ENCODE results near the gene BTF3.

Gene BTF3

GRCh38 chr5:73522989-73523388 is 24.7 kb downstream of the BTF3 start:
- no peak for DNase-seq (ENCODE audit: low read depth in 3 of 3, low spot score in 1 of 3)

- DNase-seq (ENCODE audit: low read depth in 3 of 3, low spot score in 1 of 3), result no peak
Measured at GRCh38 chr5:73523861-73524260, 25.6 kb downstream of the BTF3 start.

- no peak for DNase-seq (ENCODE audit: low read depth in 3 of 3, low spot score in 1 of 3)
Measured at GRCh38 chr5:73525606-73526203, 27.5 kb downstream of the BTF3 start.

GRCh38 chr5:73528248-73528647 is 30.0 kb downstream of the BTF3 start:
- DNase-seq (ENCODE audit: low read depth in 3 of 3, low spot score in 1 of 3), result no peak

GRCh38 chr5:73529081-73529480 is 30.8 kb downstream of the BTF3 start:
- no peak for DNase-seq (ENCODE audit: low read depth in 3 of 3, low spot score in 1 of 3)

GRCh38 chr5:73531356-73531755 is 33.1 kb downstream of the BTF3 start:
- no peak for DNase-seq (ENCODE audit: low read depth in 3 of 3, low spot score in 1 of 3)

- no peak for DNase-seq (ENCODE audit: low read depth in 3 of 3, low spot score in 1 of 3)
Measured at GRCh38 chr5:73532195-73532594, 34.0 kb downstream of the BTF3 start.

GRCh38 chr5:73534011-73534644 is 35.9 kb downstream of the BTF3 start:
- DNase-seq (ENCODE audit: low read depth in 3 of 3, low spot score in 1 of 3), result no peak

GRCh38 chr5:73534971-73535370 is 36.7 kb downstream of the BTF3 start:
- no peak for DNase-seq (ENCODE audit: low read depth in 3 of 3, low spot score in 1 of 3)

- no peak for DNase-seq (ENCODE audit: low read depth in 3 of 3, low spot score in 1 of 3)
Measured at GRCh38 chr5:73539730-73540129, 41.5 kb downstream of the BTF3 start.

GRCh38 chr5:73540192-73540591 is 42.0 kb downstream of the BTF3 start:
- no peak for DNase-seq (ENCODE audit: low read depth in 3 of 3, low spot score in 1 of 3)

- no peak for DNase-seq (ENCODE audit: low read depth in 3 of 3, low spot score in 1 of 3)
Measured at GRCh38 chr5:73542020-73542419, 43.8 kb downstream of the BTF3 start.

GRCh38 chr5:73544429-73545402 is 46.5 kb downstream of the BTF3 start:
- no peak for DNase-seq (ENCODE audit: low read depth in 3 of 3, low spot score in 1 of 3)

GRCh38 chr5:73545403-73545779 is 47.1 kb downstream of the BTF3 start:
- no peak for DNase-seq (ENCODE audit: low read depth in 3 of 3, low spot score in 1 of 3)

GRCh38 chr5:73550016-73550415 is 51.8 kb downstream of the BTF3 start:
- no peak for DNase-seq (ENCODE audit: low read depth in 3 of 3, low spot score in 1 of 3)

- DNase-seq (ENCODE audit: low read depth in 3 of 3, low spot score in 1 of 3), result no peak
Measured at GRCh38 chr5:73552642-73553041, 54.4 kb downstream of the BTF3 start.
